NB4 (cell line): Measurements from ENCODE around the gene ZNF668.

Experiments used
- DNase-seq: peaks from one replicate; pipeline ENCODE4 v3.0.0; 2010; ENCODE audit warnings: low read depth
- H3K4me3 ChIP-seq: one replicate; pipeline ENCODE4 v1.5.1; 2011; ENCODE audit warnings: mild to moderate bottlenecking, low read depth, low read length, moderate library complexity
- MAX ChIP-seq: IDR thresholded peaks from 2 replicates; pipeline ENCODE4 v1.6.1; 2011; ENCODE audit warnings: low read depth, low read length
- MYC ChIP-seq: IDR thresholded peaks from 2 replicates; pipeline ENCODE4 v1.6.1; 2011; ENCODE audit warnings: low read depth, low read length
- POLR2A ChIP-seq: IDR thresholded peaks from 2 replicates; pipeline ENCODE4 v1.6.1; 2011; ENCODE audit warnings: mild to moderate bottlenecking; ENCODE audit not compliant: insufficient read length; ENCODE audit errors: extremely low read depth
- TF ChIP-seq, protein P1 (sequence below): IDR thresholded peaks from one replicate; pipeline ENCODE4 v1.5.1; 2012; ENCODE audit warnings: low read depth, low read length

Gene ZNF668

DNA sequence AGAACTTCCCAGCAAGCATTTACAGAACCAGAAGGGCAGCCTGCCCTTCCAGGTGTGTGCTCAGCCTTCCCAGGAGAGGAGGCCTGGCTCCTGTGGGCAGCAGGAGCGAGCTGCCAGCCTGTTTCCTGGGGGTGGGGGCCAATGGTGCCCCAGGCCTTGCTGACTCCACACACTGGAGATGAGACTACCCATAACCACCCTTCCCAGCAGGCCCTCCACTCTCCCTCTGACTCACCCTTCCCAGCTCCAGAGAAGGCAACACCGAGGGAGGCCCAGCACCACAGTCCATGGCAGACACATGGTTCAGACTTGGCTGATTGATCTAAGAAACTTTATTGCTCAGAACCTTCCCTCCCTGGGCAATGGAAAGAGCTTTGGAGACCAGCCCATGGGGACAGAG is 16.5 kb upstream of the ZNF668 start:
- DNase-seq, result no peak
- H3K4me3 ChIP-seq, result no peak overlapping the region
- TF ChIP-seq MAX, result no peak
- no peak for TF ChIP-seq MYC
- no peak for TF ChIP-seq POLR2A
- TF ChIP-seq, protein P1, sequence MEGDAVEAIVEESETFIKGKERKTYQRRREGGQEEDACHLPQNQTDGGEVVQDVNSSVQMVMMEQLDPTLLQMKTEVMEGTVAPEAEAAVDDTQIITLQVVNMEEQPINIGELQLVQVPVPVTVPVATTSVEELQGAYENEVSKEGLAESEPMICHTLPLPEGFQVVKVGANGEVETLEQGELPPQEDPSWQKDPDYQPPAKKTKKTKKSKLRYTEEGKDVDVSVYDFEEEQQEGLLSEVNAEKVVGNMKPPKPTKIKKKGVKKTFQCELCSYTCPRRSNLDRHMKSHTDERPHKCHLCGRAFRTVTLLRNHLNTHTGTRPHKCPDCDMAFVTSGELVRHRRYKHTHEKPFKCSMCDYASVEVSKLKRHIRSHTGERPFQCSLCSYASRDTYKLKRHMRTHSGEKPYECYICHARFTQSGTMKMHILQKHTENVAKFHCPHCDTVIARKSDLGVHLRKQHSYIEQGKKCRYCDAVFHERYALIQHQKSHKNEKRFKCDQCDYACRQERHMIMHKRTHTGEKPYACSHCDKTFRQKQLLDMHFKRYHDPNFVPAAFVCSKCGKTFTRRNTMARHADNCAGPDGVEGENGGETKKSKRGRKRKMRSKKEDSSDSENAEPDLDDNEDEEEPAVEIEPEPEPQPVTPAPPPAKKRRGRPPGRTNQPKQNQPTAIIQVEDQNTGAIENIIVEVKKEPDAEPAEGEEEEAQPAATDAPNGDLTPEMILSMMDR, result no peak

DNA sequence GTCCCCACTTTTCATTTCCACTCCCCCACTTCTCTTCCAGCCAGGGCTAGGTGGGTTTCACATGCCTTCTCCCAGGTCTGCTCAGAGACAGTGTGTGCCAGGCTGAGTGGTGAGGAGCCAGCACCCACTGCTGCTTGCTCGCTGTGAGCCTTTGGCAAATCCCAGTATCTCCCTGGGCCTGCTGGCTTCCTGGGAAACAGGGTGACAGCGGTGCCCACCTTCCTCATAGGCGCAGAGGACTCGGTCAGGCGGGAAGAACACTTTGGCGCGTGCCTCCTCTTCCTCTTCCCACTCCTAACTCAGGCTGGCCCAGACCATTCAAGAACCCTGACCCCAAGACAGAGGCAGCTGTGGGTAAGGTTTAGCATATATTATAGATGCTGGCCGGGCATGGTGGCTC is 15.2 kb upstream of the ZNF668 start:
- TF ChIP-seq POLR2A, result no peak
- TF ChIP-seq, protein P1, result no peak
- no peak for TF ChIP-seq MYC
- no peak for TF ChIP-seq MAX
- DNase-seq, result no peak
- H3K4me3 ChIP-seq, result no peak overlapping the region

GRCh38 chr16:31088459-31089183 is 14.6 kb upstream of the ZNF668 start, which contains the start of gene PRSS53:
Gene PRSS53, minus strand, starts transcription at chr16:31088943. Its CDS starts 134 bp downstream, at chr16:31088809.
- no peak for TF ChIP-seq MYC
- TF ChIP-seq MAX, result no peak
- TF ChIP-seq POLR2A, result no peak
- TF ChIP-seq, protein P1, result no peak
- H3K4me3 ChIP-seq, result no peak within 1 kb of the TSS
- no peak for DNase-seq

GRCh38 chr16:31087971-31088370 is 13.9 kb upstream of the ZNF668 start:
- H3K4me3 ChIP-seq, result no peak overlapping the region
- no peak for DNase-seq
- TF ChIP-seq POLR2A (no peak), MAX (no peak), MYC (no peak)
- TF ChIP-seq, protein P1, result no peak

DNA sequence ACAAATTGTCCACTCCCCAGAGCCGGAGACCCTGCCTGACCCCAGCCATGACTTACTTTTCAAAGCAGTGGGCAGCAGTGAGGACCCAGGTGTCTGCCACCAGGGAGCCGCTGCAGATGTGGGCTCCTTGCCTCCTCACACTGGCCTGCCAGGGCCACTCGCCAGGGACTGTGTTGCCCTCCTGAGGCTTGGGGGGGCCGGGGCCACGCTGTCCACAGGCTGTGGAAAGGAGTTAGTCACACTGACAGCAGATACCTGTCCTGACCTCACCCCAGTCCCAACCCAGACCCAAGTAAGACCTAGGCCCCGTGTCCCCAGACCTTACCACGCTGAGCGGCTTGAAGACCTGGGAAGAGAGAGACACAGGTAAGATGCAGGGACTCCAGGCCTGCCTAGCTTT is 13.4 kb upstream of the ZNF668 start:
- no peak for TF ChIP-seq MYC
- no peak for DNase-seq
- H3K4me3 ChIP-seq, result no peak overlapping the region

- TF ChIP-seq POLR2A (no peak), MYC (no peak)
These were observed 12.5 kb upstream of the ZNF668 start for GRCh38 chr16:31086629-31086906.

GRCh38 chr16:31085873-31086628 is 12.0 kb upstream of the ZNF668 start:
- no peak overlapping the region for H3K4me3 ChIP-seq
- DNase-seq, result no peak
- TF ChIP-seq, protein P1, result no peak
- TF ChIP-seq MAX (no peak), MYC (no peak), POLR2A (no peak)

More at GRCh38 chr16:31086629-31086906, 12.5 kb upstream of the ZNF668 start:
- H3K4me3 ChIP-seq, result no peak overlapping the region
- DNase-seq, result no peak
